ENCODE results near the gene LGALS9. TPM values are rescaled to one million over a fixed set of nuclear protein-coding genes. Genes with fewer than 3 reads are reported as not detected.

LGALS9 gene
- total and polyA plus RNA-seq, 2 donors (not counting 1 experiment from before 2014, with no cell fraction given), result 65.9 to 197 TPM

DNA sequence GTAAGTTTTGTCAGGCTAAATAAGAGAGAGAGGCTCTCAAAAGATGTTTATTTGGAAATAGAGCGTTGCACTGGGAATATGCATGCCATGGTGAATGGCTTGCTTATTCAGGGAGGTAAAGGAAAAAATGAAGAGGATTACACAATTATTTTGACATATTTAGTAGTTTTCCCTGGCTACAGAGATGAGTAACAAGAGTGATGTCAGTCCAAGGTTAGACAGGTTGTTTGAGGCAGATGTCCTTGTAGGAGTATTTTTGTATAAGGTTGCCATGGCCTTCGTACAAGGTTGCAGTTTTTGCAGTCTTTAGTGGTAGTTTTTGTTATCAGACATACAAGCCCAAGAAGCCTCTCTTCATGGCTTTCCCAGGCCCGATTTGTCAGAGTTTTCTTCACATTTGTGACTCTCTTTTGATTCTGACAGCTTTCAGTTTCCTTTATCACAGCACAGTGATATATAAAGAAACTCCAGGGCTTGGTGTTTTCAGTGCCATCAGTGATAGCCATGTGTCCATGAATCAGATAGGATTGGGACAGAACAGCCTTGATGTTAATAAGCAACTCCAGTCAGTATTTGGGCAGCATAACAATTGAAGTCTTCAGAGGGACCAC, 18.7 kb upstream of the LGALS9 start:
- intact Hi-C loops (cut with micrococcal nuclease), result no loop called here
- POLR2A ChIA-PET, result no interaction called here
- Histone ChIP-seq H3K4me1 (ENCODE audit: control insufficient read depth in 2 of 2, insufficient read depth in 2 of 2, low read length in 2 of 2) (no peaks in the 10 kb centered on the region), H2AFZ (ENCODE audit: insufficient read depth, low read depth, low read length, poor library complexity, severe bottlenecking) (no peak overlapping the region), H3K27me3 (replicated peaks in 1 of 4; ENCODE audit: control extremely low read depth in 1 of 4, control insufficient read depth in 3 of 4, insufficient read depth in 4 of 4, low read length in 3 of 4) (no peaks in the 10 kb centered on the region), H3K9ac (ENCODE audit: low read length) (no peak overlapping the region), H3K36me3 (replicated peaks in 1 of 2; ENCODE audit: control extremely low read depth in 1 of 2, control insufficient read depth in 1 of 2, extremely low read depth in 1 of 2, insufficient read depth in 2 of 2, low read length in 1 of 2) (peaks cover 1 to 32% of the 10 kb centered on the region in 2 experiments), H3K79me2 (ENCODE audit: control insufficient read depth, insufficient read depth, low read length) (no peaks in the 10 kb centered on the region), H3K9me3 (ENCODE audit: control extremely low read depth in 1 of 3, control insufficient read depth in 2 of 3, insufficient read depth in 1 of 3, low read length in 2 of 3) (no peaks in the 10 kb centered on the region), H3K4me2 (replicated peaks; ENCODE audit: low read depth, low read length, poor library complexity, severe bottlenecking) (no peak overlapping the region), H3K4me3 (ENCODE audit: control extremely low read depth in 1 of 5, extremely low read depth in 1 of 5, insufficient read depth in 1 of 5, low read depth in 2 of 5, low read length in 4 of 5) (no peak overlapping the region), H4K20me1 (ENCODE audit: control insufficient read depth, insufficient read depth, low read length, poor library complexity, severe bottlenecking) (no peaks in the 10 kb centered on the region), H3K27ac (ENCODE audit: low read length in 2 of 2) (no peak overlapping the region)
- WGBS (ENCODE audit: insufficient coverage), result 100% methylated on average over 1 of the region's 3 CpGs
- CTCF ChIA-PET, result interaction anchor here (1.1 to 14.9 kb wide), 4 partner anchors 14 to 39 kb away, joined by 3 to 395 read pairs (median 9); no protein-coding TSS in a partner anchor
- TF ChIP-seq EZH2 (IDR thresholded peaks at IDR 0.05; ENCODE audit: borderline replicate concordance, insufficient read depth, low read depth, low read length, poor library complexity, severe bottlenecking), result no peak
- TF ChIP-seq, protein P1, sequence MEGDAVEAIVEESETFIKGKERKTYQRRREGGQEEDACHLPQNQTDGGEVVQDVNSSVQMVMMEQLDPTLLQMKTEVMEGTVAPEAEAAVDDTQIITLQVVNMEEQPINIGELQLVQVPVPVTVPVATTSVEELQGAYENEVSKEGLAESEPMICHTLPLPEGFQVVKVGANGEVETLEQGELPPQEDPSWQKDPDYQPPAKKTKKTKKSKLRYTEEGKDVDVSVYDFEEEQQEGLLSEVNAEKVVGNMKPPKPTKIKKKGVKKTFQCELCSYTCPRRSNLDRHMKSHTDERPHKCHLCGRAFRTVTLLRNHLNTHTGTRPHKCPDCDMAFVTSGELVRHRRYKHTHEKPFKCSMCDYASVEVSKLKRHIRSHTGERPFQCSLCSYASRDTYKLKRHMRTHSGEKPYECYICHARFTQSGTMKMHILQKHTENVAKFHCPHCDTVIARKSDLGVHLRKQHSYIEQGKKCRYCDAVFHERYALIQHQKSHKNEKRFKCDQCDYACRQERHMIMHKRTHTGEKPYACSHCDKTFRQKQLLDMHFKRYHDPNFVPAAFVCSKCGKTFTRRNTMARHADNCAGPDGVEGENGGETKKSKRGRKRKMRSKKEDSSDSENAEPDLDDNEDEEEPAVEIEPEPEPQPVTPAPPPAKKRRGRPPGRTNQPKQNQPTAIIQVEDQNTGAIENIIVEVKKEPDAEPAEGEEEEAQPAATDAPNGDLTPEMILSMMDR (IDR thresholded peaks at IDR 0.05), result no peak
- H3K27ac Mint-ChIP-seq, result no peak overlapping the region
- DNase-seq (no peak), ATAC-seq (ENCODE audit: low read depth) (no peak)
- no peaks in the 10 kb centered on the region for H3K9me3 Mint-ChIP-seq (ENCODE audit: insufficient read depth)
- H3K27me3 Mint-ChIP-seq, result no peaks in the 10 kb centered on the region
- no peak overlapping the region for H3K4me3 Mint-ChIP-seq
- H3K4me1 Mint-ChIP-seq, result no peaks in the 10 kb centered on the region

DNA sequence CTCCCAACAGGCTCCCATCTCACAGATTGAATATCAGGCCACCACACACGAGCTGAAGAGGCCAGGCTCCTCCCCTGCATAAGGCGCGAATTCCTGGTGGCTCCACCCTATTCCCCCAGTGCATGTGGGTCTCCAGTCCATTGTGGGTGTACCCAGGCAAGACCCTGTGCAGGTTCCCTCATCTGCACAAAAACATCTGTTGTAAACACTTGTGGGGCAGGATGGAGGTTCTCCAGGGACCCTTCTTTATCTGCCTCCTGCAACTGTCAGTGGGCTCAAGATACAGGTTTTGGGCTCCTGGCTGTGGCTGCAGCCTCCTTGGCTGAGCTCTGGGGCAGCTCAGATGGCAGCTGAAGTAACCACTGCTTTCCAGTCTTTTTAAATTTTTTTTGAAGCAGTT, 17.6 kb upstream of the LGALS9 start:
- Histone ChIP-seq H3K79me2 (ENCODE audit: control insufficient read depth, insufficient read depth, low read length) (no peaks in the 10 kb centered on the region), H3K4me3 (ENCODE audit: control extremely low read depth in 1 of 5, extremely low read depth in 1 of 5, insufficient read depth in 1 of 5, low read depth in 2 of 5, low read length in 4 of 5) (no peak overlapping the region), H3K9me3 (ENCODE audit: control extremely low read depth in 1 of 3, control insufficient read depth in 2 of 3, insufficient read depth in 1 of 3, low read length in 2 of 3) (no peaks in the 10 kb centered on the region), H3K27me3 (replicated peaks in 1 of 4; ENCODE audit: control extremely low read depth in 1 of 4, control insufficient read depth in 3 of 4, insufficient read depth in 4 of 4, low read length in 3 of 4) (no peaks in the 10 kb centered on the region), H3K4me1 (ENCODE audit: control insufficient read depth in 2 of 2, insufficient read depth in 2 of 2, low read length in 2 of 2) (no peaks in the 10 kb centered on the region), H3K4me2 (replicated peaks; ENCODE audit: low read depth, low read length, poor library complexity, severe bottlenecking) (no peak overlapping the region), H4K20me1 (ENCODE audit: control insufficient read depth, insufficient read depth, low read length, poor library complexity, severe bottlenecking) (no peaks in the 10 kb centered on the region), H3K36me3 (replicated peaks in 1 of 2; ENCODE audit: control extremely low read depth in 1 of 2, control insufficient read depth in 1 of 2, extremely low read depth in 1 of 2, insufficient read depth in 2 of 2, low read length in 1 of 2) (peaks cover 1 to 34% of the 10 kb centered on the region in 2 experiments), H2AFZ (ENCODE audit: insufficient read depth, low read depth, low read length, poor library complexity, severe bottlenecking) (no peak overlapping the region), H3K9ac (ENCODE audit: low read length) (no peak overlapping the region), H3K27ac (ENCODE audit: low read length in 2 of 2) (no peak overlapping the region)
- H3K4me3 Mint-ChIP-seq, result no peak overlapping the region
- 72% methylated on average over 3 of the region's 3 CpGs for WGBS (ENCODE audit: insufficient coverage)
- TF ChIP-seq, protein P1 (IDR thresholded peaks at IDR 0.05), result no peak
- no peak for TF ChIP-seq EZH2 (IDR thresholded peaks at IDR 0.05; ENCODE audit: borderline replicate concordance, insufficient read depth, low read depth, low read length, poor library complexity, severe bottlenecking)
- intact Hi-C loops (cut with micrococcal nuclease), result no loop called here
- ChIA-PET POLR2A (no interaction called here), CTCF (interaction anchor here (1.4 to 4.2 kb wide), 3 partner anchors 11 to 38 kb away, joined by 3 to 36 read pairs (median 14); no protein-coding TSS in a partner anchor)
- no peaks in the 10 kb centered on the region for H3K4me1 Mint-ChIP-seq
- no peaks in the 10 kb centered on the region for H3K9me3 Mint-ChIP-seq (ENCODE audit: insufficient read depth)
- DNase-seq (no peak), ATAC-seq (ENCODE audit: low read depth) (no peak)
- no peak overlapping the region for H3K27ac Mint-ChIP-seq
- no peaks in the 10 kb centered on the region for H3K27me3 Mint-ChIP-seq
